Measurements from ENCODE around the gene DDX55. TPM values are rescaled to one million over a fixed set of nuclear protein-coding genes. Genes with fewer than 3 reads are reported as not detected.

The DDX55 gene
- total RNA-seq, 1 donor from 2014 or later, result 32.5 TPM

DNA sequence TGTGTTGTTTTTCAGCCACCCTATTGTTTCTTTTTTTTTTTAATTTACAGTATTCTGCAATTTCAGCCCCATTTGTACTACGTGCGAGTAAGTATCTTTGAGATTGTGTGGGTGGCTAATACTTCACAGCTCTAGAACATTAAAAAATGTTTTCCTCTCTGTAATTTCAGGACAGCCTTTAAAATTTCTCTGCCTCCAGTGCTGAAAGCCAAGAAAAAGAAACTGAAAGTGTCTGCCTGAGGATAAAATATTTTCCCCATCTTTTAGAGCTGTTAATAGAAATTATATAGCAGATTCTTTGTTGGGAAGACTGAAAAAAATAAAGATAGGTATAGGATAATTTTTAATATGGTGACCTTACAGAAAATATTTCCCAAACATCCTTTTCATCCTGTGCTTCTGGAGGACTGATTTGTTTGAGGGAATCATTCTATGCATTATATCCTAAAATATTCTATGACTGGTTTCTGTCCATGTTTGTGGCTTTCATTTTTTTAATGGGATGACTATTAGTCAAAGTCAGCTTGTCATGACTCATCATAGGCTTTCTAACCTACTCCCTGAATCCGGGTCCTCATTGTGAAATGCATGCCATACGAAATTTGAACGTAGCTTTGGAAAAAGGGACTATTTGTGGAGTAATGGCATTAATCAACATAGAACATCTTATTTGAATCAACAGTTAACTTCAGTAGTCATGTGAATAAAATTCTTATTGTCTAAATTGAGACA lies 58.3 kb downstream of the DDX55 start:
- Mint-ChIP-seq H3K4me1 (ENCODE audit: unreplicated experiment) (no peaks in the 10 kb centered on the region), H3K27ac (no peak overlapping the region), H3K36me3 (peaks cover 18% of the 10 kb centered on the region), H3K27me3 (no peaks in the 10 kb centered on the region), H3K4me3 (no peak overlapping the region), H3K9me3 (no peaks in the 10 kb centered on the region)
- TF ChIP-seq, protein P1, sequence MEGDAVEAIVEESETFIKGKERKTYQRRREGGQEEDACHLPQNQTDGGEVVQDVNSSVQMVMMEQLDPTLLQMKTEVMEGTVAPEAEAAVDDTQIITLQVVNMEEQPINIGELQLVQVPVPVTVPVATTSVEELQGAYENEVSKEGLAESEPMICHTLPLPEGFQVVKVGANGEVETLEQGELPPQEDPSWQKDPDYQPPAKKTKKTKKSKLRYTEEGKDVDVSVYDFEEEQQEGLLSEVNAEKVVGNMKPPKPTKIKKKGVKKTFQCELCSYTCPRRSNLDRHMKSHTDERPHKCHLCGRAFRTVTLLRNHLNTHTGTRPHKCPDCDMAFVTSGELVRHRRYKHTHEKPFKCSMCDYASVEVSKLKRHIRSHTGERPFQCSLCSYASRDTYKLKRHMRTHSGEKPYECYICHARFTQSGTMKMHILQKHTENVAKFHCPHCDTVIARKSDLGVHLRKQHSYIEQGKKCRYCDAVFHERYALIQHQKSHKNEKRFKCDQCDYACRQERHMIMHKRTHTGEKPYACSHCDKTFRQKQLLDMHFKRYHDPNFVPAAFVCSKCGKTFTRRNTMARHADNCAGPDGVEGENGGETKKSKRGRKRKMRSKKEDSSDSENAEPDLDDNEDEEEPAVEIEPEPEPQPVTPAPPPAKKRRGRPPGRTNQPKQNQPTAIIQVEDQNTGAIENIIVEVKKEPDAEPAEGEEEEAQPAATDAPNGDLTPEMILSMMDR (conservative IDR thresholded peaks at IDR 0.05), result no peak
- DNase-seq (ENCODE audit: extremely low spot score, unreplicated experiment), result no peak

GRCh38 chr12:123667771-123668170 lies 65.9 kb downstream of the DDX55 start:
- Mint-ChIP-seq H3K4me1 (ENCODE audit: unreplicated experiment) (peaks cover 12% of the 10 kb centered on the region), H3K36me3 (peaks cover 6% of the 10 kb centered on the region), H3K9me3 (no peaks in the 10 kb centered on the region), H3K4me3 (no peak overlapping the region), H3K27ac (no peak overlapping the region), H3K27me3 (no peaks in the 10 kb centered on the region)
- no peak for DNase-seq (ENCODE audit: extremely low spot score, unreplicated experiment)
- TF ChIP-seq, protein P1 (conservative IDR thresholded peaks at IDR 0.05), result no peak

Other genes starting within 250 kb of the DDX55 start
- 42.3 and 43.1 TPM in 2 replicates for gene SBNO1, start 237.3 kb upstream of the DDX55 start, total RNA-seq (ENCODE audit: low replicate concordance)
- 45.9 and 52.6 TPM in 2 replicates for gene KMT5A, start 218.0 kb upstream of the DDX55 start, total RNA-seq (ENCODE audit: low replicate concordance)
- gene RILPL2, start 165.4 kb upstream of the DDX55 start, total RNA-seq (ENCODE audit: low replicate concordance), result 1.00 and 1.4 TPM in 2 replicates
- 22.1 and 22.9 TPM in 2 replicates for gene SNRNP35, start 144.0 kb upstream of the DDX55 start, total RNA-seq (ENCODE audit: low replicate concordance)
- gene RILPL1, start 68.4 kb upstream of the DDX55 start, total RNA-seq (ENCODE audit: low replicate concordance), result 11.8 and 18.9 TPM in 2 replicates
- 202 and 320 TPM in 2 replicates for gene TMED2, start 17.5 kb upstream of the DDX55 start, total RNA-seq (ENCODE audit: low replicate concordance)
- 49.9 and 56.5 TPM in 2 replicates for gene EIF2B1, start 31.6 kb downstream of the DDX55 start, total RNA-seq (ENCODE audit: low replicate concordance)
- 32.0 and 33.6 TPM in 2 replicates for gene GTF2H3, start 31.7 kb downstream of the DDX55 start, total RNA-seq (ENCODE audit: low replicate concordance)
- 19.0 and 29.5 TPM in 2 replicates for gene TCTN2, start 69.0 kb downstream of the DDX55 start, total RNA-seq (ENCODE audit: low replicate concordance)
- gene ATP6V0A2, start 110.3 kb downstream of the DDX55 start, total RNA-seq (ENCODE audit: low replicate concordance), result 29.0 and 35.4 TPM in 2 replicates
- gene DNAH10, start 160.2 kb downstream of the DDX55 start, total RNA-seq (ENCODE audit: low replicate concordance), result 0.29 and 0.56 TPM in 2 replicates